ENCODE measurements around the gene DHRS3.

GRCh38 chr1:12649971-12650421 lies 32.0 kb upstream of the DHRS3 start:
- TF ChIP-seq EZH2 (IDR thresholded peaks at IDR 0.05; ENCODE audit: borderline replicate concordance, insufficient read depth, low read depth, low read length, poor library complexity, severe bottlenecking) (no peak), CTCF (IDR thresholded peaks at IDR 0.05) (no peak)

All from B cell (primary cell).